GM13977 (cell line): ENCODE data around the gene DNASE1L1.

ENCODE experiments used
- DNase-seq: peaks from one replicate; pipeline ENCODE4 v3.0.0; 2012; ENCODE audit warnings: low spot score
- in situ Hi-C: fragments of 300-500 bp; cut with MboI; formaldehyde crosslinking; loops from one replicate; pipeline ENCODE4 v1.12.0; 2022; ENCODE audit warnings: low sequenced_read_pairs, low pct_unique_long_range_greater_than_20kb, mixed read lengths, inconsistent platforms; ENCODE audit not compliant: unreplicated experiment
- TF ChIP-seq, protein P1 (sequence below): IDR thresholded peaks from 2 replicates; pipeline ENCODE4 v1.5.1; 2012; ENCODE audit warnings: mild to moderate bottlenecking, control low read depth; ENCODE audit not compliant: insufficient read depth; ENCODE audit errors: extremely low read depth, missing control alignments

DNASE1L1 gene

DNA sequence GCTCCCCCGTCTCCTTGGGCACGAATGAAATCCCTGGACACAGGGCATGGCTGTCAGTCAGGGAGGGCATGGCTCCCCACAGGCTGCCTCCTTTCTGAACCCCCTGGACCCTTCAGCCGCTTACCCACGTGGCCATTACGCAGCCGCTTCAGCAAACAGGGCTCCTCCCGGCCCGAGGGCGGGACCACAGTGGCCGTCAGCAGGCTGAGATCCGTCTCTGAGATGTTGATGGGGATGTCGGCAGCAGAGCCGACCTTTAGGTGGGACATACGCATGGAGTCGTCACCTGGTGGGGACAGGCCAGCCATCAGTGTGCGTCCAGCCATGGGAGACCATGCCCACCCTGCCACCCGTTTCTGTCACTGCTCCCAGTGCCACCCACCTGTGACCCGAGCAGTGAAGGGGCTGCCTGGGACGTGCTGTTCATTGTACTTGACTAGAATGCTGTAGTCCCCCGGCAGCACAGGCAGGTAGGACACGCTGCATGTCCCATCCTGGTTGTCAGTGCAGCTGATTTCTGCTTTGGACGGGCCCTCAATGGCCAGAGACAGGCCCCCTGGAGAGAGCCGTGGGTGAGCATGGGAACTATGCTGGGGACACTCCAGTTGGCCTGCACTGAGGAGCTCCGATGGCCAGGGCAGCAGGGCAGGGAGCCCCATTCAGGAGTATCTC lies 55.7 kb downstream of the DNASE1L1 start:
- in situ Hi-C loops = no loop called here
- TF ChIP-seq, protein P1, sequence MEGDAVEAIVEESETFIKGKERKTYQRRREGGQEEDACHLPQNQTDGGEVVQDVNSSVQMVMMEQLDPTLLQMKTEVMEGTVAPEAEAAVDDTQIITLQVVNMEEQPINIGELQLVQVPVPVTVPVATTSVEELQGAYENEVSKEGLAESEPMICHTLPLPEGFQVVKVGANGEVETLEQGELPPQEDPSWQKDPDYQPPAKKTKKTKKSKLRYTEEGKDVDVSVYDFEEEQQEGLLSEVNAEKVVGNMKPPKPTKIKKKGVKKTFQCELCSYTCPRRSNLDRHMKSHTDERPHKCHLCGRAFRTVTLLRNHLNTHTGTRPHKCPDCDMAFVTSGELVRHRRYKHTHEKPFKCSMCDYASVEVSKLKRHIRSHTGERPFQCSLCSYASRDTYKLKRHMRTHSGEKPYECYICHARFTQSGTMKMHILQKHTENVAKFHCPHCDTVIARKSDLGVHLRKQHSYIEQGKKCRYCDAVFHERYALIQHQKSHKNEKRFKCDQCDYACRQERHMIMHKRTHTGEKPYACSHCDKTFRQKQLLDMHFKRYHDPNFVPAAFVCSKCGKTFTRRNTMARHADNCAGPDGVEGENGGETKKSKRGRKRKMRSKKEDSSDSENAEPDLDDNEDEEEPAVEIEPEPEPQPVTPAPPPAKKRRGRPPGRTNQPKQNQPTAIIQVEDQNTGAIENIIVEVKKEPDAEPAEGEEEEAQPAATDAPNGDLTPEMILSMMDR = no peak
- DNase-seq = no peak

DNA sequence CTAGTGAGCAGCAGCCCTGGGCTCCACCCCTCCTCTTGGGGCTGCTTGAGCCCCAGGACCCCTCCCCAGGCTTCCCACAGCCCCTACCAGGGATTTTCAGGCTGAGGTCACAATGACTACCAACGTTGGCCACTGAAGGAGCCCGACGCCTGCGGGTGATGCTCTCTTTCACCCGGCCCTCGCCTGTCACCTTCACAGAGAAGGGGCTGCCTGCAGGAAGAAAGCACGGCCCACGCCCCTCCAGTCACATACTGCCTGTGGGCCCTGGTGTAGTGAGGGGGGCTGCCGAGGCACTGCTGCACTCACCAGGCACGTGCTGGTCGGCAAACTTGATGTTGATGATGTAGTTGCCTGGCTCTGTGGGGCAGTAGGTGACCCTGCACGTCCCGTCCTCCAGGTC lies 56.6 kb downstream of the DNASE1L1 start:
- in situ Hi-C loops = no loop called here
- no peak for DNase-seq
- TF ChIP-seq, protein P1 = no peak

DNA sequence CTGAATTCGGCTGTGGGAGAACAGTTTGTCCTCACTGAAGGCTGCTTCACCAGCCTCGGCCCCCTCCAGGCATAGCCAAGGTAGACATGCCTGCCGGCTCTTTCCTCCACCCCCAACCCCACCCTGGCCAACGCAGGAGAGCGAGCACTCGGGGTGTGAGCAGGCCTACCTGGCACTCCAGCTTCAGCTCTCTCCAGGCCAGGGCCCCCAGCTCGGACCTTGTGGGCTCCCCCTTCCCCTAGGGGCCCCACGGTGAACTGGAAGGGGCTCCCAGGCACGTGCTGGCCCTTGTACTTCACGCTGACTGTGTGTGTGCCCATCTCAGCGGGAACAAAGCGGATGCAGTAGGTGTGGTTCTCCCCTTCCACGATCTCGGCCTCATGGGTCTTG lies 57.0 kb downstream of the DNASE1L1 start:
- TF ChIP-seq, protein P1 = no peak
- in situ Hi-C loops = no loop called here

More for the DNA sequence above, 57.0 kb downstream of the DNASE1L1 start:
- DNase-seq = no peak
